MM.1S (cell line): Measurements from ENCODE around the gene MRE11.

Source experiments
- CTCF ChIP-seq: fragments of 300-600 bp; sonication (generic); IDR thresholded peaks from 2 replicates; pipeline ENCODE4 v1.5.1; 2016; ENCODE audit warnings: antibody characterized with exemption, low read length, mixed read lengths
- EZH2phosphoT487 ChIP-seq: fragments of 300-600 bp; sonication (generic); IDR thresholded peaks from 2 replicates; pipeline ENCODE4 v1.6.1; 2018; ENCODE audit warnings: antibody characterized with exemption, low read length

- no peak for TF ChIP-seq CTCF
- no peak for TF ChIP-seq EZH2phosphoT487
These were observed 93.6 kb downstream of the MRE11 start for GRCh38 chr11:94400050-94400449.
